ENCODE data around the gene ABCD3.

DNA sequence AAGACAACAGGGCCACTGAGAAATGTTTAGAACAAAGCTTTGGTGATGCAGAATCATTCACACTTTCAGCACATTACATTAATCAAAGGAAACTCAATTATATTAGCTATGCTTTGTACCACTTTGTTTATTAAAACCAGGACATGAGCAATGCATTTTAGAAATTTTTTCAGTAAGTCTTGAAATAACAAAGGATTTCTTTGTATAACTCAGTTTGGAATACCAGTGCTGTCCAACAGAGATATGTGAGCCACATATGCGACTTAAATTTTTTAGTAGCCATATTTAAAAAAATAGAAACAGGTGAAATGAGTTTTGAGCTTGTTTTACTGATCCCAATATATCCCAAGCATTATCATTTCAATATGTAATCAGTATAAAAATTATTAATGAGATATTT is 142.1 kb downstream of the ABCD3 start:
- TF ChIP-seq EZH2phosphoT487 (IDR thresholded peaks at IDR 0.05; ENCODE audit: low read length) = no peak
- TF ChIP-seq, protein P1, sequence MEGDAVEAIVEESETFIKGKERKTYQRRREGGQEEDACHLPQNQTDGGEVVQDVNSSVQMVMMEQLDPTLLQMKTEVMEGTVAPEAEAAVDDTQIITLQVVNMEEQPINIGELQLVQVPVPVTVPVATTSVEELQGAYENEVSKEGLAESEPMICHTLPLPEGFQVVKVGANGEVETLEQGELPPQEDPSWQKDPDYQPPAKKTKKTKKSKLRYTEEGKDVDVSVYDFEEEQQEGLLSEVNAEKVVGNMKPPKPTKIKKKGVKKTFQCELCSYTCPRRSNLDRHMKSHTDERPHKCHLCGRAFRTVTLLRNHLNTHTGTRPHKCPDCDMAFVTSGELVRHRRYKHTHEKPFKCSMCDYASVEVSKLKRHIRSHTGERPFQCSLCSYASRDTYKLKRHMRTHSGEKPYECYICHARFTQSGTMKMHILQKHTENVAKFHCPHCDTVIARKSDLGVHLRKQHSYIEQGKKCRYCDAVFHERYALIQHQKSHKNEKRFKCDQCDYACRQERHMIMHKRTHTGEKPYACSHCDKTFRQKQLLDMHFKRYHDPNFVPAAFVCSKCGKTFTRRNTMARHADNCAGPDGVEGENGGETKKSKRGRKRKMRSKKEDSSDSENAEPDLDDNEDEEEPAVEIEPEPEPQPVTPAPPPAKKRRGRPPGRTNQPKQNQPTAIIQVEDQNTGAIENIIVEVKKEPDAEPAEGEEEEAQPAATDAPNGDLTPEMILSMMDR (IDR thresholded peaks at IDR 0.05; ENCODE audit: low read length) = no peak
- TF ChIP-seq EZH2 (optimal IDR thresholded peaks at IDR 0.05; ENCODE audit: low read depth, low read length) = no peak

All from MM.1S (cell line).